GM21528 (cell line): ENCODE measurements around the gene ARMC6.

Experiments used
- ATAC-seq: cut with Tn5 transposase; IDR thresholded peaks from one replicate; pipeline ENCODE4 v1.9.1; 2021; ENCODE audit warnings: mild to moderate bottlenecking, moderate library complexity; ENCODE audit not compliant: unreplicated experiment, low FRiP score

The ARMC6 gene

GRCh38 chr19:19053508-19054314 lies 20.3 kb downstream of the ARMC6 start:
- no peak for ATAC-seq

- ATAC-seq: no peak
Observed at GRCh38 chr19:19054315-19054938, 21.0 kb downstream of the ARMC6 start.

- ATAC-seq: no peak
Observed at GRCh38 chr19:19054939-19055440, 21.6 kb downstream of the ARMC6 start.

DNA sequence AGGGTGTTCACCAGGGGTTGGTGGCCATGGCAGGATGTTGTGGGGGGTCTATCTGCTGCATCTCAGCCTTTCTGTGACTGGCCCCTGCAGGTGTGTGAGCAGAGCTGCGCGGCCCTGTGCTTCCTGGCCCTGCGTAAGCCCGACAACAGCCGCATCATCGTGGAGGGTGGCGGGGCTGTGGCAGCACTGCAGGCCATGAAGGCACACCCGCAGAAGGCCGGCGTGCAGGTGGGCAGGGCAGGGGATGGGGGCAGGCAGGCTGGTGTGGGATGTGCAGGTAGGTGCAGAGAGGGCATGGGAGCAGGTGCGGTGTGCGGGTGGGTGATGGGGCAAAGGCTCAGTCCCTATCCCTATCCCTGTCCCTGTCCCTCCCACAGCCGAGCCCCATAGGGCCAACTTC lies 22.3 kb downstream of the ARMC6 start:
- no peak for ATAC-seq

- no peak for ATAC-seq
Observed at GRCh38 chr19:19056636-19057275, 23.4 kb downstream of the ARMC6 start.

DNA sequence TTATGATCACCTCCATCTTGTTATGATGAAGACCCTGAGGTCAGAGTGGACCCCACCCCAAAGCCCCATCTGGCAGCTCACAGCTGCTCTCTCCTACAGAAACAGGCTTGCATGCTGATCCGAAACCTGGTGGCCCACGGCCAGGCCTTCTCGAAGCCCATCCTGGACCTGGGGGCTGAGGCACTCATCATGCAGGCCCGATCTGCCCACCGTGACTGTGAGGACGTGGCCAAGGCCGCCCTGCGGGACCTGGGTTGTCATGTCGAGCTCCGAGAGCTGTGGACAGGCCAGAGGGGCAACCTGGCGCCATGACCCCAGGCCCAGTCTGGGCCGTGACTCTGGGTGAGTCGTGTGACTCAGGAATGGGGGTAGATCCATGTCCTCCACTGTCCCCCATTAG lies 23.9 kb downstream of the ARMC6 start:
- ATAC-seq: no peak

DNA sequence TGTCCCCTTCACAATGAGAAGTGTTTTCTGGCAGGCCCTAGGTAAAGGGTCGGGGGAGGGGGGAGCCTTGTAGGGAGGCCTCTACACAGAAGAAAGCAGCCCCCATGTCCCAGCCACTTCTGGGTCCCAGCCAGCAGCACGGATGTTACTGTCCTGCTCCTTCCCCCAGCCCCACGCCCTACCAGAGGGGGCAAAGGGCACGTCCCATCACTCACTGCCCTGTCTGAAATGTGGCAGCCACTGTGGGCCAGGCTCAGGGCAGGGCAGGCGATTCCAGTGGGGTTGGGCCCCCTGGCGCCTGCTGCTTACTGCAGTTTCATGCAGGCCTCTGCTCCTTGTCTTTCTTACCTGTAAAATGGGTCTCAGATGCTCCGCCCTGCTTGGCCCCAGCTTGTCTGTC lies 24.3 kb downstream of the ARMC6 start:
- ATAC-seq: no peak

GRCh38 chr19:19059018-19059836 lies 25.8 kb downstream of the ARMC6 start:
- ATAC-seq: no peak

- ATAC-seq: no peak
Observed at GRCh38 chr19:19059837-19060611, 26.6 kb downstream of the ARMC6 start.

- no peak for ATAC-seq
Observed at GRCh38 chr19:19061506-19061905, 28.1 kb downstream of the ARMC6 start.

GRCh38 chr19:19062454-19063182 lies 29.2 kb downstream of the ARMC6 start:
- no peak for ATAC-seq

DNA sequence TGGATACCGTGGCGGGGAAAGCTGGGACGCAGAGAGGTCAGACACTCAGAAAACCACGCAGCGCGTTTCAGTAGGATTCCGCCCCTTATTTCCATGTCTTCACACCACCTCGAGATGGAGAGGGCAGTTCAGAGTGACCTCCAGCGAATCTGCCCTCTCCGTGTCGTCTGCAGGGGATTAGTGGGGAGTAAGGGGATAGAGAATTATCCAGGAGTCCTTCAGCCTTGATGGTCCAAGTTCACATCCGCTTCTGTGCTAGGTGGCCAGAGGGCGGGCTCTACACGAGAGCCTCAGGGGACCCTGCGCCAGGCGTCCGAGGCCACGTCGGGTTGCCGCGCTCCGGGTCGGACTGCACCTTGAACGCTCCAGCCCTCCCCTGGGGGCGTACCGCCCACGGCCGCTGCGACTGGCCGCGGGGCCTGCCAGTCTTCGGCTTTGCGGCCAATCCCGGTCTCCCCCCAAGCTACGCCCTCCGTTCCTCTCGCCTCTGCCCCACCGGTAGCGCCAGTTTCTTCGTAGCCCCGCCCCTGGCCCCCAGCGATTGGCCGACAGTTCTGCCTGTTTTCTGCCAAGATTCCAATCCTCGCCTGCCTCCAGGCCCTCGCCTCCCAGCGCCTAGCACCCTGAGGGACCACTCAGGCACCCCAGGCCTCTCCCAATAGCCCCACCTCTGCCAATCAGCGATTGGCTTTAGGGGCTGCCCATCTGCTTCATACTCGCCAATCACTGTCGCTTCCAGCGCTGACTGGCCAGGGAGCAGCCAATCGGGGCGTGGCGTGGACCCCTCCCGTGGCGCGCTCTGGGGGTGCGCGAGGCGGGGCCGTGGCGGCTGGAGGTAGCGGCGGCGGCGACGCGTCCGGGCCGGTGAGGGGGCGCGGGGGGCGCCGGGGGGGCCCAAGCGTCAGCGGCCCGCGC lies 30.0 kb downstream of the ARMC6 start, which contains the start of gene SLC25A42:
SLC25A42 (plus strand) TSS at position 812 of the 915 bp plus-strand sequence. CDS start 32,131 bp downstream, outside the sequence.
- ATAC-seq: peak; percentile 86

DNA sequence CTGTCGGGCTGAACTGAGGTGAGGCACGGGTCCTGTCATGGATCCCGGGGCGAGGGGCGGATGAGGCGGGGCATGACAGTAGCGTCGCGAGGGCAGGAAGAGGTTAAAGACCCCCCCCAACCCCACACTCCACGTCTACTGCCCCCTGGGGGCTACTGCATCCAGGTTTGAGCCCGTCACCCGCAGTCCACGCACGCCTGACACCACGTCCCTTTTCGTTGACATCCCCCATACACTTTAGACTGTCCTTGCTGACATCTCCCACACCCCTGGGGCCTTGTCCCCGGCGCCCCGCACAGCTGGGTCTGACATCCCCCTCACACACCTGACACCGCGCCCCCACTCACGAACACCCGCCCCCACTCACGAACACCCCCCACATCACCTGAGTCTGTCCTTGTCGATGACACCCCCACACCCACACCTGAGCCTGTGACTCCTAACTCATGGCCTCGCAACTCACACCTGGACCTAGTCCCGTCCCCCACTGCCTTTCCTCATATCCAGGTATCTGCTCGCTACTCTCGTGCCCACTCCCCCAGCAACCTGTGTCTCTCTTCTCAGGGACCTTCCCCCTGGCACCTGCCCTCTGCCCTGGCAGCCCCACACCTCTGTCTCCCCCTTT lies 30.8 kb downstream of the ARMC6 start:
- no peak for ATAC-seq

GRCh38 chr19:19064811-19065745 lies 31.7 kb downstream of the ARMC6 start:
- no peak for ATAC-seq

GRCh38 chr19:19067276-19068072 lies 34.1 kb downstream of the ARMC6 start:
- no peak for ATAC-seq
